Liver (tissue), 9 donors: ENCODE results near the gene DNPH1. TPM values are rescaled to one million over a fixed set of nuclear protein-coding genes. Genes with fewer than 3 reads are reported as not detected.

ENCODE experiments used
- DNase-seq: peaks from one replicate; pipeline ENCODE4 v3.0.0-alpha.2; 2017; ENCODE audit warnings: low spot score
- H3K27ac ChIP-seq, 2 donors: one replicate each; pipeline ENCODE4 v1.7.0; 2013; ENCODE audit warnings: inconsistent platforms in 2 of 2, low read length in 2 of 2, control low read depth in 1 of 2, low read depth in 1 of 2, mild to moderate bottlenecking in 1 of 2
- H3K27me3 ChIP-seq, 4 donors: one replicate each; pipeline versions ENCODE4 v1.6.1 to v1.7.0; 2013; ENCODE audit warnings: low read length in 3 of 4, inconsistent platforms in 1 of 4, mild to moderate bottlenecking in 1 of 4, moderate library complexity in 1 of 4; ENCODE audit not compliant: control insufficient read depth in 4 of 4, insufficient read depth in 4 of 4
- H3K36me3 ChIP-seq, 4 donors: one replicate each; pipeline versions ENCODE4 v1.6.1 to v1.7.0; 2013; ENCODE audit warnings: low read length in 3 of 4, mild to moderate bottlenecking in 3 of 4, low read depth in 1 of 4, moderate library complexity in 1 of 4; ENCODE audit not compliant: control insufficient read depth in 4 of 4, insufficient read depth in 3 of 4
- H3K4me1 ChIP-seq, 4 donors: one replicate each; pipeline versions ENCODE4 v1.6.1 to v1.7.0; 2013; ENCODE audit warnings: low read length in 3 of 4, mild to moderate bottlenecking in 3 of 4, moderate library complexity in 1 of 4; ENCODE audit not compliant: control insufficient read depth in 4 of 4, insufficient read depth in 4 of 4
- H3K4me3 ChIP-seq, 3 donors: one replicate each; pipeline versions ENCODE4 v1.6.1 to v1.7.0; 2013; ENCODE audit warnings: low read length in 3 of 3, control low read depth in 1 of 3, low read depth in 1 of 3, mild to moderate bottlenecking in 1 of 3
- H3K9ac ChIP-seq, 2 donors: one replicate each; pipeline ENCODE4 v1.7.0; 2013; ENCODE audit warnings: low read length in 2 of 2, mild to moderate bottlenecking in 2 of 2, moderate library complexity in 2 of 2, control low read depth in 1 of 2, low read depth in 1 of 2
- H3K9me3 ChIP-seq, 4 donors: one replicate each; pipeline versions ENCODE4 v1.6.1 to v1.7.0; 2013; ENCODE audit warnings: low read length in 3 of 4; ENCODE audit not compliant: control insufficient read depth in 4 of 4
- EGR1 ChIP-seq, 2 donors: IDR thresholded peaks; 2 replicates each; pipeline ENCODE4 v1.6.1; 2016 to 2018; ENCODE audit warnings: antibody characterized with exemption in 2 of 2, low read depth in 2 of 2
- FOXA1 ChIP-seq: IDR thresholded peaks from 2 replicates; pipeline ENCODE4 v1.6.1; 2016; ENCODE audit warnings: antibody characterized with exemption
- FOXA2 ChIP-seq: IDR thresholded peaks from 2 replicates; pipeline ENCODE4 v1.6.1; 2016; ENCODE audit warnings: antibody characterized with exemption
- HNF4G ChIP-seq: IDR thresholded peaks from 2 replicates; pipeline ENCODE4 v1.6.1; 2016; ENCODE audit warnings: antibody characterized with exemption
- JUND ChIP-seq, 2 donors: IDR thresholded peaks; 2 replicates each; pipeline ENCODE4 v1.6.1; 2016; ENCODE audit warnings: antibody characterized with exemption in 2 of 2
- NR2F2 ChIP-seq: IDR thresholded peaks from 2 replicates; pipeline ENCODE4 v1.6.1; 2016; ENCODE audit warnings: antibody characterized with exemption
- RAD21 ChIP-seq, 2 donors: IDR thresholded peaks; 2 replicates each; pipeline ENCODE4 v1.6.1; 2016; ENCODE audit warnings: antibody characterized with exemption in 2 of 2, mild to moderate bottlenecking in 2 of 2
- RXRA ChIP-seq, 2 donors: IDR thresholded peaks; 2 replicates each; pipeline ENCODE4 v1.6.1; 2017 to 2018; ENCODE audit warnings: antibody characterized with exemption in 2 of 2, mild to moderate bottlenecking in 1 of 2
- TAF1 ChIP-seq: conservative IDR thresholded peaks from 2 replicates; pipeline ENCODE4 v1.6.1; 2016; ENCODE audit warnings: antibody characterized with exemption, mild to moderate bottlenecking
- YY1 ChIP-seq: IDR thresholded peaks from 2 replicates; pipeline ENCODE4 v1.6.1; 2016; ENCODE audit warnings: antibody characterized with exemption, mild to moderate bottlenecking
- WGBS: extraction: QIAGEN DNeasy Blood & Tissue Kit; methylation state at CpG from one replicate; pipeline ENCODE4 v1.1.7; 2013; 5-methylcytosine and 5-hydroxymethylcytosine counted together
- polyA plus RNA-seq, 2 donors: library from polyadenylated mRNA; stranded (reverse) in 1 of 2; unstranded in 1 of 2; fragments of 200-250 nt in 1 of 2; fragments of >200 nt in 1 of 2; fragmentation: Nextera tagmentation in 1 of 2; extraction: Ambion mirVana in 1 of 2; gene quantifications; one replicate each; pipeline versions ENCODE4 v1.2.1 to v1.2.3, GENCODE V29; 2013 to 2015
- total RNA-seq, 2 donors: library from RNA; depleted of rRNA; stranded (reverse); fragments of >200 nt; gene quantifications; one replicate each; pipeline ENCODE4 v1.2.3, GENCODE V29; 2014
- TF ChIP-seq, protein P1 (sequence below): IDR thresholded peaks from 2 replicates; pipeline ENCODE4 v1.6.1; 2016; ENCODE audit warnings: antibody characterized with exemption
- TF ChIP-seq, protein P2 (sequence below): IDR thresholded peaks from 2 replicates; pipeline ENCODE4 v1.6.1; 2016; ENCODE audit warnings: antibody characterized with exemption, mild to moderate bottlenecking
- TF ChIP-seq, protein P3 (sequence below): IDR thresholded peaks from 2 replicates; pipeline ENCODE4 v1.6.1; 2016; ENCODE audit warnings: antibody characterized with exemption
- donor health status: healthy.
- donor health status: healthy.
- donor health status: healthy.
- donor health status: healthy.
- donor health status: healthy.

The DNPH1 gene
- total and polyA plus RNA-seq, 4 donors: 53.2 to 195 (median 103) TPM

DNA sequence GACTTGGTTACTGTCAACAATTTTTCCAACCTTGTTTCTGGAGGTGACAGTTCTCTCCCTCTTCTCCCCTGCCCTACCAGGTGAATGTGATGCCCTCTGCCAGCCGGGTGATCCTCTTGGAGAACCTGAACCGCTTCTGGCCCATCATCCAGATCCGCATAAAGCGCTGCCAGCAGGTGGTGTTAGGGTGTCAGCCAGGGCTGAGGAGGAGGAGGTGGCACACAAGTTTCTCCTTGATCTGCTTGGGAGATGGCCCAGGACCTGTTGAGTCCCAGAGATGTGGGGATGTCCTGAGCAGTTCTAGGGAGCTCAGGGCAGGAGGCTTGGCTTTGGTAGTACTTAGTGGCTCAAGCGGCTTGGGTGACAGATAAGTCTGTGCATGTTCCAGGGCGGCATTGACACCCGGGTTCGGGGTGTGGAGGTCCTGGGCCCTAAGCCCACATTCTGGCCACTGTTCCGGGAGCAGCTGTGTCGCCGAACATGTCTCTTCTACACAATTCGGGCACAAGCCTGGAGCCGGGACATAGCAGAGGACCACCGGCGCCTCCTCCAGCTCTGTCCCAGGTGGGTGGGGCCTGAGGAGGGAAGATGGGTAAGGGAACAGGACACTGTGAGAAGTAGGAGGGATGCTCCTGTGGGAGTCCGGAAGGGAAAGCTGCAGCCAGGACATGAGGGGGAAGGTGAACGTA, 26.1 kb downstream of the DNPH1 start:
- 96% methylated on average over 17 of the region's 17 CpGs for WGBS
- TF ChIP-seq, protein P1, sequence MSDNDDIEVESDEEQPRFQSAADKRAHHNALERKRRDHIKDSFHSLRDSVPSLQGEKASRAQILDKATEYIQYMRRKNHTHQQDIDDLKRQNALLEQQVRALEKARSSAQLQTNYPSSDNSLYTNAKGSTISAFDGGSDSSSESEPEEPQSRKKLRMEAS: no peak
- no peak for TF ChIP-seq TAF1
- no peak for TF ChIP-seq HNF4G
- no peak for TF ChIP-seq FOXA1
- peaks cover 3 to 31% (median 17%) of the 10 kb centered on the region in 4 donors for H3K36me3 ChIP-seq

DNA sequence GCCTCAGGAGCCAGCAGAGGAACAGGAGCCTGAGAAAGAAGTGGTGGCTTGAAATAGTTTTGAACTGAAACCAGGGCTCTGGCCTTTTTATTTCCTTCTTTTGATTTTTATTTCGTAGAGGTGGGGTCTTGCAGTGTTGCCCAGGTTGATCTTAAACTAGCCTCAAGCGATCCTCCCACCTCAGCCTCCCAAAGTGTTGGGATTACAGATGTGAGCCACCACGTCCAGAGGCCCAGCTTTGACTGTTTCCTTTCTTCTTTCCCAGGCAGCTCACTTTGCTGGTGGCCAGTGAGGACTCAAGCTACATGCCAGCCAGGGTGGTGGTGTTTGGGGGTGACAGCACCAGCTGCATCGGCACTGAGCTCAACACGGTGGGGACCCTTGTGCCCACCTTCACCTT, 26.8 kb downstream of the DNPH1 start:
- peaks cover 3 to 31% (median 17%) of the 10 kb centered on the region in 4 donors for H3K36me3 ChIP-seq
- no peak for DNase-seq
- no peaks in the 10 kb centered on the region for H3K9me3 ChIP-seq
- no peak overlapping the region for H3K4me3 ChIP-seq
- 93% methylated on average over 5 of the region's 5 CpGs for WGBS
- H3K9ac ChIP-seq: no peak overlapping the region
- TF ChIP-seq, protein P2, sequence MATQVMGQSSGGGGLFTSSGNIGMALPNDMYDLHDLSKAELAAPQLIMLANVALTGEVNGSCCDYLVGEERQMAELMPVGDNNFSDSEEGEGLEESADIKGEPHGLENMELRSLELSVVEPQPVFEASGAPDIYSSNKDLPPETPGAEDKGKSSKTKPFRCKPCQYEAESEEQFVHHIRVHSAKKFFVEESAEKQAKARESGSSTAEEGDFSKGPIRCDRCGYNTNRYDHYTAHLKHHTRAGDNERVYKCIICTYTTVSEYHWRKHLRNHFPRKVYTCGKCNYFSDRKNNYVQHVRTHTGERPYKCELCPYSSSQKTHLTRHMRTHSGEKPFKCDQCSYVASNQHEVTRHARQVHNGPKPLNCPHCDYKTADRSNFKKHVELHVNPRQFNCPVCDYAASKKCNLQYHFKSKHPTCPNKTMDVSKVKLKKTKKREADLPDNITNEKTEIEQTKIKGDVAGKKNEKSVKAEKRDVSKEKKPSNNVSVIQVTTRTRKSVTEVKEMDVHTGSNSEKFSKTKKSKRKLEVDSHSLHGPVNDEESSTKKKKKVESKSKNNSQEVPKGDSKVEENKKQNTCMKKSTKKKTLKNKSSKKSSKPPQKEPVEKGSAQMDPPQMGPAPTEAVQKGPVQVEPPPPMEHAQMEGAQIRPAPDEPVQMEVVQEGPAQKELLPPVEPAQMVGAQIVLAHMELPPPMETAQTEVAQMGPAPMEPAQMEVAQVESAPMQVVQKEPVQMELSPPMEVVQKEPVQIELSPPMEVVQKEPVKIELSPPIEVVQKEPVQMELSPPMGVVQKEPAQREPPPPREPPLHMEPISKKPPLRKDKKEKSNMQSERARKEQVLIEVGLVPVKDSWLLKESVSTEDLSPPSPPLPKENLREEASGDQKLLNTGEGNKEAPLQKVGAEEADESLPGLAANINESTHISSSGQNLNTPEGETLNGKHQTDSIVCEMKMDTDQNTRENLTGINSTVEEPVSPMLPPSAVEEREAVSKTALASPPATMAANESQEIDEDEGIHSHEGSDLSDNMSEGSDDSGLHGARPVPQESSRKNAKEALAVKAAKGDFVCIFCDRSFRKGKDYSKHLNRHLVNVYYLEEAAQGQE: no peak
- no peak for TF ChIP-seq EGR1 (IDR thresholded peaks at IDR 0.05; ENCODE audit: low read depth in 2 of 2)
- TF ChIP-seq RAD21 (IDR thresholded peaks at IDR 0.05): no peak
- no peak for TF ChIP-seq JUND (IDR thresholded peaks at IDR 0.05)
- TF ChIP-seq RXRA (IDR thresholded peaks at IDR 0.05): no peak
- no peak for TF ChIP-seq FOXA1
- TF ChIP-seq, protein P3, sequence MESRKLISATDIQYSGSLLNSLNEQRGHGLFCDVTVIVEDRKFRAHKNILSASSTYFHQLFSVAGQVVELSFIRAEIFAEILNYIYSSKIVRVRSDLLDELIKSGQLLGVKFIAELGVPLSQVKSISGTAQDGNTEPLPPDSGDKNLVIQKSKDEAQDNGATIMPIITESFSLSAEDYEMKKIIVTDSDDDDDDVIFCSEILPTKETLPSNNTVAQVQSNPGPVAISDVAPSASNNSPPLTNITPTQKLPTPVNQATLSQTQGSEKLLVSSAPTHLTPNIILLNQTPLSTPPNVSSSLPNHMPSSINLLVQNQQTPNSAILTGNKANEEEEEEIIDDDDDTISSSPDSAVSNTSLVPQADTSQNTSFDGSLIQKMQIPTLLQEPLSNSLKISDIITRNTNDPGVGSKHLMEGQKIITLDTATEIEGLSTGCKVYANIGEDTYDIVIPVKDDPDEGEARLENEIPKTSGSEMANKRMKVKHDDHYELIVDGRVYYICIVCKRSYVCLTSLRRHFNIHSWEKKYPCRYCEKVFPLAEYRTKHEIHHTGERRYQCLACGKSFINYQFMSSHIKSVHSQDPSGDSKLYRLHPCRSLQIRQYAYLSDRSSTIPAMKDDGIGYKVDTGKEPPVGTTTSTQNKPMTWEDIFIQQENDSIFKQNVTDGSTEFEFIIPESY: no peak
- no peak for TF ChIP-seq FOXA2
- no peak for TF ChIP-seq YY1
- no peak for TF ChIP-seq NR2F2
- no peak overlapping the region for H3K27ac ChIP-seq
- H3K27me3 ChIP-seq: no peaks in the 10 kb centered on the region
- no peaks in the 10 kb centered on the region for H3K4me1 ChIP-seq

More for the DNA sequence above, 26.1 kb downstream of the DNPH1 start:
- DNase-seq: no peak
- H3K4me1 ChIP-seq: no peaks in the 10 kb centered on the region
- H3K9ac ChIP-seq: no peak overlapping the region
- no peak overlapping the region for H3K4me3 ChIP-seq
- no peak overlapping the region for H3K27ac ChIP-seq
- no peaks in the 10 kb centered on the region for H3K27me3 ChIP-seq
- H3K9me3 ChIP-seq: no peaks in the 10 kb centered on the region

DNA sequence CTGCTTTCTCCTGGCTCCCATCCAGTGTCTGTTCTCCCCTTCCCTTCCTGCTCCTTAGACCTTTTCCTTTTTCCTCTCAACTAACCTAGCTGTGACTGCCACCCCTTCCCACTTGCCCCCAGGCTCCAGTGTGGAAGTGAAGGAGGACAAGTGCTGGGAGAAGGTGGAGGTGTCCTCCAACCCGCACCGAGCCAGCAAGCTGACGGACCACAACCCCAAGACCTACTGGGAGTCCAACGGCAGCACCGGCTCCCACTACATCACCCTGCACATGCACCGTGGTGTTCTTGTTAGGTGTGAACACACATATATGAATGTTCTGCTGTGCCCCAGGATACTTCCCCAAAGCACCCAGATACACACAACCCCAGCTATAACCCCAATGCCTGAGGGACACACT, 28.7 kb downstream of the DNPH1 start:
- Histone ChIP-seq H3K4me3 (no peak overlapping the region), H3K36me3 (peaks cover 4 to 45% (median 24%) of the 10 kb centered on the region in 4 donors), H3K9ac (no peak overlapping the region), H3K27me3 (no peaks in the 10 kb centered on the region), H3K27ac (no peak overlapping the region), H3K4me1 (no peaks in the 10 kb centered on the region), H3K9me3 (no peaks in the 10 kb centered on the region)
- WGBS: 97% methylated on average over 6 of the region's 6 CpGs
- no peak for TF ChIP-seq RXRA (IDR thresholded peaks at IDR 0.05)
- TF ChIP-seq, protein P1: no peak
- no peak for DNase-seq
